Measurements from ENCODE around the gene GABRG3. TPM values are rescaled to one million over a fixed set of nuclear protein-coding genes. Genes with fewer than 3 reads are reported as not detected.

Gene GABRG3
- total and polyA plus RNA-seq, 10 of the 15 experiments (the other 5 are each of a cell fraction or from before 2014, with no cell fraction given) = 0.15 TPM; not detected in 9

DNA sequence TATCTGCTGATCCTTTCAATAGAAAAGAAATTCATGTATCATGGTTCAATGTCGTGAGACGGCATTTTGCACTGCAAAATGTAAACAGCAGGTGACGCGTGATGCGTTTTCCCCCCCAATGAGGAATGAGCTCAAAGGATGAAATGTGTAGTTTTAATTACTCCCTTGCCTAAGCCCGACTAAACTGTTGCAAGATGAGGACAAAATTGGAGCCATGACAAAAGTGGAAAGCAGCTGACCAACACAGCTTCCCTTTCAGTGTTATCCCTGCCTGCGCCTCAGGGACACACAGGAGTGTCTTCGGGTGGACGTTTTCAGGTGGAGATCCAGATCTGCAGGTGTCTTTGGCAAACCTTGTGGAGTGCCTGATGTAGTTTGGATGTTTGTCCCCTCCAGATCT, 92.0 kb downstream of the GABRG3 start:
- H3K9ac ChIP-seq (ENCODE audit: control insufficient read depth, insufficient read depth, low read length) = no peak overlapping the region
- RAD21 ChIA-PET (ENCODE audit: unreplicated experiment) = no interaction called here
- H3K36me3 ChIP-seq (ENCODE audit: control insufficient read depth in 2 of 2, insufficient read depth in 2 of 2, low read length in 1 of 2) = no peaks in the 10 kb centered on the region
- no peak for DNase-seq (ENCODE audit: low read depth, low spot score)
- H3K4me3 ChIP-seq = no peak overlapping the region
- H3K27ac ChIP-seq (ENCODE audit: control insufficient read depth, insufficient read depth) = no peak overlapping the region
- no peaks in the 10 kb centered on the region; the same call in 2 of the 3 replicates for H3K9me3 ChIP-seq (replicated peaks; ENCODE audit: control insufficient read depth, insufficient read depth, low read length)
- SMC1A ChIA-PET (ENCODE audit: uncharacterized antibody, unreplicated experiment) = no interaction called here
- WGBS (ENCODE audit: insufficient coverage, insufficient replicate concordance, low lambda C conversion rate, missing lambda C conversion rate) = 53% methylated on average over 9 of the region's 9 CpGs
- POLR2A ChIA-PET = no interaction called here
- BruUV-seq (replicated peaks) = no TSS peak
- no peaks in the 10 kb centered on the region for H4K20me1 ChIP-seq (ENCODE audit: control insufficient read depth, insufficient read depth)
- no peaks in the 10 kb centered on the region for H3K4me1 ChIP-seq (ENCODE audit: control insufficient read depth, insufficient read depth, low read length)
- no peaks in the 10 kb centered on the region for H3K79me2 ChIP-seq (ENCODE audit: control insufficient read depth, insufficient read depth, low read length)
- CTCF ChIA-PET = no interaction called here
- H2AFZ ChIP-seq (ENCODE audit: control insufficient read depth, low read depth, low read length) = no peak overlapping the region
- in situ Hi-C loops (cut with MboI) (no loop called here), intact Hi-C loops (cut with micrococcal nuclease; ENCODE audit: unreplicated experiment) (no loop called here)
- no peak for ATAC-seq
- TF ChIP-seq IRF3 (IDR thresholded peaks at IDR 0.05) (no peak), FOXK2 (IDR thresholded peaks at IDR 0.05) (no peak), YBX1 (IDR thresholded peaks at IDR 0.05) (no peak), MTA3 (IDR thresholded peaks at IDR 0.05; ENCODE audit: borderline replicate concordance, low read length) (no peak), SUPT20H (IDR thresholded peaks at IDR 0.05; ENCODE audit: borderline replicate concordance, control insufficient read depth, low read depth, low read length) (no peak), ZBTB33 (IDR thresholded peaks at IDR 0.05) (no peak), HCFC1 (IDR thresholded peaks at IDR 0.05; ENCODE audit: low read length) (no peak), MXI1 (IDR thresholded peaks at IDR 0.05; ENCODE audit: low read depth, low read length) (no peak)
- TF ChIP-seq, protein P1, sequence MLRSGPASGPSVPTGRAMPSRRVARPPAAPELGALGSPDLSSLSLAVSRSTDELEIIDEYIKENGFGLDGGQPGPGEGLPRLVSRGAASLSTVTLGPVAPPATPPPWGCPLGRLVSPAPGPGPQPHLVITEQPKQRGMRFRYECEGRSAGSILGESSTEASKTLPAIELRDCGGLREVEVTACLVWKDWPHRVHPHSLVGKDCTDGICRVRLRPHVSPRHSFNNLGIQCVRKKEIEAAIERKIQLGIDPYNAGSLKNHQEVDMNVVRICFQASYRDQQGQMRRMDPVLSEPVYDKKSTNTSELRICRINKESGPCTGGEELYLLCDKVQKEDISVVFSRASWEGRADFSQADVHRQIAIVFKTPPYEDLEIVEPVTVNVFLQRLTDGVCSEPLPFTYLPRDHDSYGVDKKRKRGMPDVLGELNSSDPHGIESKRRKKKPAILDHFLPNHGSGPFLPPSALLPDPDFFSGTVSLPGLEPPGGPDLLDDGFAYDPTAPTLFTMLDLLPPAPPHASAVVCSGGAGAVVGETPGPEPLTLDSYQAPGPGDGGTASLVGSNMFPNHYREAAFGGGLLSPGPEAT (IDR thresholded peaks at IDR 0.05; ENCODE audit: low read depth) = no peak
- no peaks in the 10 kb centered on the region for H3K27me3 ChIP-seq (replicated peaks in 1 of 2; ENCODE audit: control insufficient read depth in 2 of 2, insufficient read depth in 2 of 2, low read length in 1 of 2)
- H3K4me2 ChIP-seq (ENCODE audit: control insufficient read depth, insufficient read depth) = no peak overlapping the region
- FAIRE-seq = no peak
